HG02870 (cell line): ENCODE results near the gene OPA3.
A peak's percentile ranks its signal among the peaks of the same experiment; 100 is the strongest.
"Not testable (repeated sequence)": the region's sequence is repeated elsewhere in the genome, so short reads cannot be mapped to it uniquely, and the experiment has no call there.

Source experiments
- ATAC-seq: cut with Tn5 transposase; IDR thresholded peaks from one replicate; pipeline ENCODE4 v1.9.1; 2021; ENCODE audit warnings: mild to moderate bottlenecking, moderate library complexity; ENCODE audit not compliant: unreplicated experiment

Gene OPA3

DNA sequence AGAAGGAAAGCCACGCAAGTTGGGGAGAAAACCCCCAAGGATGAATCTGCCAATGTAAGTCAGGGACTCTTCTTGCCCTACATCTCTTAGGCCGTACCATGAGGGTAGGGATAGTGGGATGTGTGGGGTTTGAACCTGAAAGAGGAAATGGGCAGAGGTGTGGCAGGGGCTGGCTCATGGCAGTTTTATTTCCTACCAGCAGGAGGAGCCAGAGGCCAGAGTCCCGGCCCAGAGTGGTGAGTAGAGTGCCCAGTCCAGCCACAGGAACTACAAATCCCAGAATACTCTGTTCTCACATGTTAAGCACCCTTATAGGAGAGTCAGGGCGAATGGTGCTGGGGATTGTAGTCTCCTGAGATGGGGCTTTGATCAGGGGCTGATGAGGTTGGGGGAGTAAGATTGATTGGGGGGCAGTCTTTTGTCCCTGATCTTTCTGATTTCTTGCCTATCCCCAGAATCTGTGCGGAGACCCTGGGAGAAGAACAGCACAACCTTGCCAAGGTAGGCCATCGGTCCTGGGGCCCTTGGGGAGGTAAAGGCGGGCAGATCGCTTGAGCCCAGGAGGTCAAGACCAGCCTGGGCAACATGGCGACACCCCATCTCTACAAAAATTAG, 60.9 kb downstream of the OPA3 start:
- peak; percentile 66 for ATAC-seq

DNA sequence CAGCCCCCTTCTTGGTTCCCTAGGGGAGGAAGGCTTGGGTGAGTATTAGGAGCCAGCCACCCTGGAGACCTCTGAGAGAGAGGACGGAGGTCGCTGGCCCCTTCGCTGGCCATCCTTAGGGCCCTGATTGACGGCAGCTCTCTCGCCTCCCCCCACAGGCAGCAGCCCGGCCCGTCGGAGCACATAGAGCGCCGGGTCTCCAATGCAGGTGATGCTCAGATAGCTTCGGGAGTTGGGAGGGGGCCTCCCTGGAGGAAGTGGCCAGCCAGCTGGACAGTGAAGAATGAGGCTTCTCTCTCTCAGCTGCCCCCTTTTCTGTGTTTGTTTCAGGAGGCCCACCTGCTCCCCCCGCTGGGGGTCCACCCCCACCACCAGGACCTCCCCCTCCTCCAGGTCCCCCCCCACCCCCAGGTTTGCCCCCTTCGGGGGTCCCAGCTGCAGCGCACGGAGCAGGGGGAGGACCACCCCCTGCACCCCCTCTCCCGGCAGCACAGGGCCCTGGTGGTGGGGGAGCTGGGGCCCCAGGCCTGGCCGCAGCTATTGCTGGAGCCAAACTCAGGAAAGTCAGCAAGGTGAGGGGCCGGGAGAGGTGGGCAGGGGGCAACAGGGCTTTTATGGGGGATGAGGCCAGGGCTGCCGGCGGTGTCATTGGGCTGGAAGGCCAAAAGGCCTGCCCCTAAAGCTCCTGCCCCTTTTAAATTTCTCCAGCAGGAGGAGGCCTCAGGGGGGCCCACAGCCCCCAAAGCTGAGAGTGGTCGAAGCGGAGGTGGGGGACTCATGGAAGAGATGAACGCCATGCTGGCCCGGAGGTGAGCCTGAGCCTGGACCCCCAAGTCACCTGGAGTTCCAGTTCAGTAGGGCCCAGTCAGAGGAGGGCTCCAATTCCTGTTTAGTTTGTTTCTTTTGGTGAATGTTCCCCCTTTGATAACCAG, 62.3 kb downstream of the OPA3 start:
- no peak for ATAC-seq

DNA sequence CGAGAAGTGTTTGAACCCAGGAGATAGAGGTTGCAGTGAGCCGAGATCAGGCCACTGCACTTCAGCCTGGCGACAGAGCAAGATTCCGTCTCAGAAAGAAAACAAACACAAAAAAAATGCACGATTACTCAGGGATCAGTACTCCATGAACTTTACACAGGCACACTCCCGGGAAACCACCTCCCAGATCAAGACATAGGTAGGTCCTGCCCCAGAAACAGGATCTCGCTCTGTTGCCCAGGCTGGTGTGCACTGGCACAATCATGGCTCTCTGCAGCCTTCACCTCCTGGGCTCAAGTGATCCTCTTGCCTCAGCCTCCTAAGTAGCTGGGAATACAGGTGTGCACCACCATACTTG, 66.2 kb downstream of the OPA3 start:
- ATAC-seq = no peak

DNA sequence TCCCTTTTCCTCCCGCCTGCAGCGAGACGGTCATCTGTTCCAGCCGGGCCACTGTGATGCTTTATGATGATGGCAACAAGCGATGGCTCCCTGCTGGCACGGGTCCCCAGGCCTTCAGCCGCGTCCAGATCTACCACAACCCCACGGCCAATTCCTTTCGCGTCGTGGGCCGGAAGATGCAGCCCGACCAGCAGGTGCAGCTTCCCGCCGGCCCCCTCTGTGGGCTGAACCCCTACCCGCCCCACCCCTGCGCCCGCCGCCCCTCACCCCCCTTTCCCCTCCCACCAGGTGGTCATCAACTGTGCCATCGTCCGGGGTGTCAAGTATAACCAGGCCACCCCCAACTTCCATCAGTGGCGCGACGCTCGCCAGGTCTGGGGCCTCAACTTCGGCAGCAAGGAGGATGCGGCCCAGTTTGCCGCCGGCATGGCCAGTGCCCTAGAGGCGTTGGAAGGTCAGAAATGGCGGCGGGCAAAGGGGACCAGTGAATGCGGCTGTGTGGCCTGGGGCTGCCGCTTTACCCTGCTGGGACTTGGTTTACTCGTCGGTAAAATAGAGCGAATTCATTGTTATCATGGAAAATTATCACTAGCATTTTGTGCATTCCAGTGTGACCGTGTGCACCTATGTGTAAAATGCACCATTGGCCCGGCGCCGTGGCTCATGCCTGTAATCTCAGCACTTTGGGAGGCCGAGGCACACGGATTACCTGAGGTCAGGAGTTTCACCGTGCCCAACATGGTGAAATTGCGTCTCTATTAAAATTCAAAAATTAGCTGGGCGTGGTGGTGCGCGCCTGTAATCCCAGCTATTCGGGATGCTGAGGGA, 66.7 kb downstream of the OPA3 start:
- no peak for ATAC-seq

DNA sequence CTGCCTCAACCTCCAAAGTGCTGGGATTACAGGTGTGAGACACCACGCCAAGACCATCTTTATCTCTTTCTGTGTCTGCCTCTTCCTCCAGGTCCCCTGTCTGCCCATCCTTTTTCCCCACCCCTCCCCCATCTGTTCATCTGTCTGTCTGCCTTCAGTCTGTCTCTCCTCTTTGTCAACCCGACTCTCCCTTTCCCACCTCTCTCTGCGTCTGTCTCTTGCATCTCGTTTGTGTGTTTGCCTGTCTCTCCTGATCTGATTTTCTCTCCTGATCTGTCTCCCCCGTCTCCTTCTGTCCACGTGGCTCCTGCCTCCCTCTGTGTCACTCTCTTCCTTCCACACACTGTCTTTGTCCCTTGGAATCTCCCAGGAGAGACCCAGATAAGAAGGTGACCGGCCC, 67.4 kb downstream of the OPA3 start:
- no peak for ATAC-seq

DNA sequence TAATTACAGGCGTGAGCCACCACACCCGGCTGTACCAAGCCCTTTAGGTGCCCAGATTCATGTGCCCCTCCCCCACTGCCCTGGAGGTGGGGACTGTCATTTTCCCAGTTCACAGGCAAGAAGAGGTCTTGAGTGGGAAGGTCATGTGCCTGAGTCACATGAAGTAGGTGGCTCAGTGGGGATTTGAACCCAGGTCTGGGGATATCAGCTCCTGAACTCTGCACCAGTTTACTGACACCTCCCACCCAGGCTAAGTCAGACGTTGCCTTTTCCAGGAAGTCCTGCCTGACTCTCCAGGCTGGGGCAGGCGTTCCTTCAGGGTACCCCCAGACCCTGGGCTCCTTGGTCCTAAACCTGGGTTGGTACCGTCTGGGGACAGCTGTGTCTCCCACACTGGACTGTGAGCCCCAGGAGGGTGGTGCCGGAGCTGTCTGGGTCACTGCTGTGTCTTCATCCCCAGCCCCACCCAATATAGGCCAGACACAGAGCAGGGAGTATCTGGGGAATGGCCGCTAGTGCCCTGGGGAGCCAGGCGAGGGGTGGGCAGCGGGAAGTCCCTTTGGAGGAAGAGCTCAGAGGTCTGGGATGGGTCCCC, 68.7 kb downstream of the OPA3 start:
- no peak for ATAC-seq

DNA sequence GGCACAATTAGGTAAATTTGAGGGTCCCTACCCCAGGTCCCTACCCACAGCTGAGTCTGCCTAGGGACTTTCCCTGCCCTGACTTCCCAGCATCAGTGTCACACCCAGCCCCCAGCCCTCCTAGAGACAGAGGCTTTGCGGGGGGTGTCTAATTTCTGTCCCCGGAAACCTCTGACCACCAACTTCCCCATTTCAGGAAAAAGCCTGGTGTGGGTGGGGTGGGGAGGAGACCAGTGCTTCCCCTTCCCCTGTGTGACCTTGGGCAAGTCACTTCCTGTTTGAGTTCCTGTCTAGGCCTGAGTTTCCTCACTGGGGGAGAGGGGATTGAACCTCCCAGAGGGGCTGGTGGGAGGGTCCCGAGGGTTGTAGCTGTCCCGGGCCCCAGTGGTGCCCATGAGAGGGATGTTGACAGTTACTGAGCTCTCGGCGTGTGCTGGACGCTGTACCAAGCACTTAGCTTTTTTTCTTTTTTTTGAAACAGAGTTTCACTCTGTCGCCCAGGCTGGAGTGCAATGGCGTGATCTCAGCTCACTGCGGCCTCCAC, 69.4 kb downstream of the OPA3 start:
- ATAC-seq = peak; percentile 31

DNA sequence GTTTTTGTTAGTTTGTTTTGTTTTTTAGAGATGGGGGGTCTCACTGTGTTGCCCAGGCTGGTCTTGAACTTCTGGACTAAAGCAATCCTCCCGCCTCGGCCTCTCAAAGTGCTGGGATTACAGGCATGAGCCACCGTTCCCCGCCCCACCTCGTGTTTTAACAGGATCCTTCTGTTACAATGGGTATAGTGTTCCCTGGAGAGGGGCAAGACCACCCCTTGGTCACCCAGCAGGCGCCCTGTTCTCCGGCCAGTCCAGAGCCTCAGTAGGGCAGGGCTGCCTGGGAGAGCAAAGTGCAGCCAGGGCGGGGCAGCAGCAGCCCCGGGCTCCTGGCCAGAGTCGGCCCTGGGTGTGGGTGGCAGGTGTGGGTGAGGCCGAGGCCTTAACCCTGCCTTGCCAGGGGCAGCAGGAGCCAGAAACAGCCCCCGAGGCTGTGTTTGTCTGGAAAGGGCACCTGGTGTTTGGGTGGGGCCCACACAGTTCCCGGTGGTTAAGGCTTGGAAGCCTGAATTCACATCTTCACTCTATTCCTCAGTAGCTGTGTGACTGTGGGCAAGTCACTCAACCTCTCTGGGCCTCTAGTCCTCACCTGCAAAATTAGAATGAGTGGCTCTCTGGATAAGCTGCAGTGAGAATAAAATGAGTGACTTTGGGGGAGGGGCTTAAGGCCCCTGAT, 70.1 kb downstream of the OPA3 start:
- no peak for ATAC-seq

DNA sequence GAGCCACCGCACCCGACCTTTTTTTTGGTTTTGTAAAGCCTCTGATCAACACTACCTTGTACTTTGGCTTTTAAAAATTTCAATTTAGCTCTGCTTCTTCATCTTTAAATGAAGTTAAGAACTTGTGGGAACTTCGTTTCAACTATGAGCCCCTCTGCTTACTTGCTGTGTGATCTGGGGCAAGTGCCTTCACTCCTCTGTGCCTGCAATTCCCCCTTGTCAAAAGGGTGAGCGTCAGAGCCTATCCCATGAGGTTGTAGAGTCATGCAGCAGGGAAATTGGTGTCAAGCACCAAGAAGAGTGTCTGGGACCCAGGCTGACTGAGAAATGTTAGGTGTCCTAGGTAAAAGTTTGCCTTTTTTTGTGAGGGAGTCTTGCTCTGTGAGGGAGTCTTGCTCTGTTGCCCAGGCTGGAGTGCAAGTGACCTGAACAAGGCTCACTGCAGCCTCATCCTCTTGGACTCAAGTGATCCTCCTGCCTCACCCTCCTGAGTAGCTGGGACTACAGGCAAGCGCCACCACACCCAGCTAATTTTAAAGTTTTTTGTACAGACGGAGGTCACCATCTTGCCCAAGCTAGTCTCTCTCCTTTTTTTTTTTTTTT, 71.6 kb downstream of the OPA3 start:
- no peak for ATAC-seq

DNA sequence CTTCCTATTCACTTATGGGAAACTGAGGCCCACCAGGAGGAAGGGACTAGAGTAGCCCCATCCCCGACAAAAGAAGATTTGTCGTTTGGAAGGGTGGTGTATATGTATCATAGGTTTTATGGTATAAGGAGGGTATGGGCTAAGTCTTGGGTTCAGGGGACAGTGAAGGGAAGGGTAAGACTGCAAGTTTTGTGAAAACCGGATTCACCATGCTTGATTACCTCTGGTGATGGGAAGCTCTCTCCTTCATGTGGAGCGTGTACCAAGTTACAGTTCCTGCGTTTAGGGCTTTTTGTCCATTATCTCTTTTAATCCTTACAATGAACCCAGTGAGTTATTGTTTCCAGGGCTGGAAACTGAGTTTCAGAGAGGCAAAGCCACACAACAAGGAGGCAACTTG, 73.5 kb downstream of the OPA3 start:
- ATAC-seq = no peak

DNA sequence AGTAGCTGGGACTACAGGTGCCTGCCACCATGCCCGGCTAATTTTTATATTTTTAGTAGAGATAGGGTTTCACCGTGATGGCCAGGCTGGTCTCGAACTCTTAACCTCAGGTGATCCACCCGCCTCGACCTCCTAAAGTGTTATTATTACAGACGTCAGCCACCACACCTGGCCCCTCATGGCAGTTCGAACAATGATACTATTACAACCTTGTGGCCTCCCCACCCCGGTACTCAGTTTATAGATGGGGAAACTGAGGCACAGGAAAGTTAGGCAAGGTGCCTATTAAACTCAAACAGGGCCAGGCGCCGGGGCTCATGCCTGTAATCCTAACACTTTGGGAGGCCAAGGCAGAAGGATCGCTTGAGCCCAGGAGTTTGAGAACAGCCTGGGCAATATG, 74.2 kb downstream of the OPA3 start:
- ATAC-seq = not testable (repeated sequence)

DNA sequence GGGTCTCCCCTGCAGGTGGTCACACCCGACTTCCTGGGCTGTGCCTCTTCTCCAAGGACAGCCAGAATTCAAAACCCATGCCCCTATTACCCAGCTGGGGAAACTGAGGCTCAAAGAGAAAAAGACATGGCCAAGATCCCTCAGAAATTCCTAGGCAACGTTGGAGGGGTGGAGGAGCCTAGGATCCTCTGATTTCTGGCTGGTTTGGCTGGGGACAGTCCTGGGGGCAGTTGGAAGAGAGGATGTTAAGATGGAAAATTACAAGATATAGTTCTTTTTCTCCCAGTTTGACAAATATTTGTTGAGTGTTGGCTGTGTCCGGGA, 74.9 kb downstream of the OPA3 start:
- no peak for ATAC-seq

DNA sequence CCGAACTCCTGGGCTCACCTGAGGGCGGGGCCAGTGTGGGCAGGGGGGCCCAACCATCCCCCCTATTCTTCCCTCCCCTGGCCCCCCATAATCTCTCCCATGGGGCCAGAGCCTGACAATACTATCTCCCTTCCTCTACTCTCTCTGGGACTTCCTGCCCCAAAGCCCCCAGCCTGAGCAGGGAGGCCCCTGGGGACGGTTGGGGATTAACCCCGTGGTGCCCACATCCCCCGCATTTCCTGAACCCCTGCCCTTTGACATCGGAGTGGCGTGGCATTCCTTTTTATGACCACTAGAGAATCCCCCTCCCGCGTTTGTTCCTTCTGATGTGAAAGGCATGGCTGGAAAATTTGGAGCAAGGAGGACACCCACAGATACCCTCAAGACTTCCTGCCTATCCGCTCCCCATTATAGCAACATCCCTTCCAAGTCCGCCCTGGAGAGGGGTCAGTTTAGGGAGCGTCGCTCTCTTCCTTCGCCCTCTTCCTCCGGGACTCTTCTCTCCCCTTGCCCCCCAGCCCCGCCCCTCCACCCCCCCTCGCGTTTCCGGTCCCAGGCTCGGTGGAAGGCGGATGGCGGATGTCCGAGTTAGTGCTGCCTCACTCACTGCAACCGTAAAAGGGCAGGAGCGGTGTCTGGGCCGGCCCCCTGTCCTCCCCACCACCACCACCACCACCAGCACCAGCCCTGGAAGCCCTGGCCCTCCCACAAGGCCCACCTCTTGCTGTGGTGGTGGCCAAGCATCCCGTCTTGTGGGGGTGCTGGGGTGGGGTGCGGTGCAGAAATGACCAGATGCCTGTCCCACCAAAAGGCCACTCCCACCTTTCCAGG, 75.5 kb downstream of the OPA3 start:
- ATAC-seq = no peak

DNA sequence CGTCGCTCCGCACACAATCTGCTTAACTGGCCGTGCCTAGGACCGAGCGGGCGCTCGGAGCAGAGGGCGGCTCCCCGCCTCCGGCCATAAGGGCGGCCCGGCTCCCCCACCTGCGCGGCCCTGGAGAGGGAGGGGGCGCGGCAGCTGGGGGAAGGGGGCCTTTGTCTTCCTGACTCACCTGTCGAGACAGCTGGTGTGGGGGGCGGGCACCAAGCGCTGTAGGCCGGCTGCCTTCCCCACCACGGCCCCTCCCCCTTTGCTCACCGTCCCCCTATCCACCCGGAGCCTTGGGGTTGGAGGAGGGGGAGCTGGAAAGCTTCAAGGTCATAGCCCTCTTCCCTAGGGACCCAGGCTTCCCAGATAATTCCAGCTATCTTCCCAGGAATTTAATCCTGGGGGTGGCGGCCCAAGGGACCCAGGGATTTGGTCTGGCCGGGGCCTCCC, 76.2 kb downstream of the OPA3 start:
- no peak for ATAC-seq

DNA sequence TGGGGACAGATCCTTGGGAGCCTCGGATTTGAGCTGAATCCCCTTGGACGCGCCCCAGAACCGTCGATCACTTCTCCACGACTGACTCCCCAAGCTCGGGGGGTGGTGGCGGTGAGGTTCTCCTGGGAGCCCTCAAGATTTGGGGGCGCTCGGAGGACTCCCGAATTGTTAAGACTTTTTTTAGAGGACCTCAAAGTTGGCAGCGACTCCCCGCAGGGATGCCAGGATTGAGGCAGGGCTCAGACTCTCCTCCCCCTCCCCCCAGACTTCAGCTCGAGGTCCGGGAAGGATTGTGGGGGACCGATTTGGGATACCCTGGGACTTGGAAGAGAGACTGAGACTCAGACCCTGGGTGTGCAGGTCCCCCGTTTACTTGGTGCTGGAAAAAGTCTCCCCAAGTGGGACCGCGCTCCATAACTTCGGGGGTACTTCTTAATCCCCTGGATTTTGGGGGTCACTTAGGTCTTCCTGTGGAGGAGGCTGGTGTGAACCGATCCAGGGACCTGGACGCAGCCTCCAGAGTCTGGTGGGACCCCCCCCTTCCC, 76.7 kb downstream of the OPA3 start:
- ATAC-seq = no peak

DNA sequence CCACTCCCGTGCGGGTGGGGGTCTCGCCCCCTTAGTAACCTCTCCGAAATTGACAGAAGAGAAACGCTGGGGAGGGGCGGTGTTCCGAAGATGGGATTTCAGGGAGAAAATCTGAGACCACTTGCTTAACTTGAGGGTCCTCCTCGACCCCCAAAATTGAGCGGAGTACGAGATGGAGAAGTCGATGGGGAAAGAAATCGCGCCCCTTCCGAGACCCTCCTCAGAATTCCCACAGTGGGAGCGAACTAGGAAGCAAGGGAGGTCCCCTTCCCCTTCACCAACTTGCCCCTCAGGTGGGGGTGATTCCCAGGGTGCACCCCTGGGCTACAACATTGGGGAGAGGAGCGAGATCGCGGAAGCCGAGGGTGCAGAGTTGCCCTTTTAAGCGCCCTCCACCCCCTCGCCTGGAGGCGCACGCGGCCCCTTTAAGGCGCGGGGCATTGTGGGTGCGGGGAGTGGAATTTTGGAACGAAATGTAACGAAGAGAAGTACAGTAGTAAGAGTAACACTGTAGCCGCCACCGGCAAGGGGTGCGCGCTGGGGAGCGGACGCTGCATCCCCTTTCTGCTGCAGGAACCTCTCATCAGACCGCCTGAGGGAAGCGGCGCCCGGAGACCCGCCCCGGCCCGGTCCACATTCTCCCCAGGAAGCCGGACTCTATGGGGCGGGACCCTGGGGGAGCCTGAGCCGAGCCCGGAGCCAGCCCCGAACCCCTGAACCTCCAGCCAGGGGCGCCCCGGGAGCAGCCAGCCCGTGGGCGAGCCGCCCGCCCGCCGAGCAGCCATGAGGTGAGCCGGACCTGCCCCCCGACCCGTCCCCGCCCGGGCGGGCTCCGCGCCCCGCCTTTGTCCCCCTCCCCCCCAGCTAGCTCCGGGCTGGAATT, 77.4 kb downstream of the OPA3 start, which contains the start of gene VASP:
TSS of gene VASP (plus strand) at position 491 of the 883 bp plus-strand sequence. CDS start at position 784, 293 bp downstream.
- peak; percentile 56 for ATAC-seq

DNA sequence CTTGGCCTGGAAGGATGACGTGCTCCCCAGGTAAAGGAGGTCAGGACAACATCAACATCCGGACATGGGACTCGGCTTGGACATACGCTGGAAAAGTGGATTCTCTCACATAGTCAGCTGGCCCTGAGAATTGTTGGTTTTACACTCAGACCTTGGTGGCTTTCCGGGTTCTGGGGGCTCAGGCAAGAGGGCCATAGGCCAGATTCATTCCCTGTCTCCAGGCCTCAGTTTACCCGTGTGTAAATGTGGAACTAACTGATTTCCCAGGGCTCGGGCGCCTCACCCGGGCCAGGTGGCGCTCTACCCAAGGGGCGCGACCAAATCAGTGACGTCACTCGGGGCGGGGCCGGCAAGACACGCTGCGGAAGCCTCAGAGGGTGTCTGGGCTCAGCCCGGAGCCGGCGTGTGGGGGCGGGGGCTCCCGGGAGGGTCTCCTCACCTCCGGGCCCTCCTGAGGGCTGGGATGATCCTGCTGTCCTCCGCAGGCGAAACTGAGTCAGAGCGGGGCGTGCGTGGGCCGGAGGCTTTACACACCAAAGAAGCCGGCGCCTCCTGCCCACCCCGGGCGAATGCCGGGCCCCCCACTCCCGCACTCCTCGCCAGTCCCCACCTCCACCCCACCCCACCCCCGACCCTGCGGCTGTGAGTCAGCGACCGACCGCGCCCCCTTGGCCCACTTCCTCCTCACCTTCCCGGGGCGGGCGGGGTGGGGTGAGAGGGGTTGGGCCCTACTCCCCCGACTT, 78.2 kb downstream of the OPA3 start:
- peak; percentile 61 for ATAC-seq
